Endometrial microvascular endothelial cells (primary cell): ENCODE results near the gene KIF1C. TPM values are rescaled to one million over a fixed set of nuclear protein-coding genes. Genes with fewer than 3 reads are reported as not detected.
"Not testable (repeated sequence)": the region's sequence is repeated elsewhere in the genome, so short reads cannot be mapped to it uniquely, and the experiment has no call there.

Experiments used
- in situ Hi-C: cut with HindIII; loops from 2 replicates; pipeline ENCODE4 v1.10.0; 2017; ENCODE audit warnings: low sequenced_read_pairs, low pct_unique_long_range_greater_than_20kb; ENCODE audit errors: inconsistent ontology term
- total RNA-seq: library from RNA; depleted of rRNA; stranded (reverse); fragments of >200 nt; gene quantifications from one replicate; pipeline ENCODE4 v1.2.3, GENCODE V29; 2015; ENCODE audit errors: inconsistent ontology term

KIF1C gene
- total RNA-seq, 1 donor from 2014 or later: 110 TPM

- in situ Hi-C loops: no loop called here
These were observed 3.6 kb upstream of the KIF1C start for GRCh38 chr17:4994081-4994595.

DNA sequence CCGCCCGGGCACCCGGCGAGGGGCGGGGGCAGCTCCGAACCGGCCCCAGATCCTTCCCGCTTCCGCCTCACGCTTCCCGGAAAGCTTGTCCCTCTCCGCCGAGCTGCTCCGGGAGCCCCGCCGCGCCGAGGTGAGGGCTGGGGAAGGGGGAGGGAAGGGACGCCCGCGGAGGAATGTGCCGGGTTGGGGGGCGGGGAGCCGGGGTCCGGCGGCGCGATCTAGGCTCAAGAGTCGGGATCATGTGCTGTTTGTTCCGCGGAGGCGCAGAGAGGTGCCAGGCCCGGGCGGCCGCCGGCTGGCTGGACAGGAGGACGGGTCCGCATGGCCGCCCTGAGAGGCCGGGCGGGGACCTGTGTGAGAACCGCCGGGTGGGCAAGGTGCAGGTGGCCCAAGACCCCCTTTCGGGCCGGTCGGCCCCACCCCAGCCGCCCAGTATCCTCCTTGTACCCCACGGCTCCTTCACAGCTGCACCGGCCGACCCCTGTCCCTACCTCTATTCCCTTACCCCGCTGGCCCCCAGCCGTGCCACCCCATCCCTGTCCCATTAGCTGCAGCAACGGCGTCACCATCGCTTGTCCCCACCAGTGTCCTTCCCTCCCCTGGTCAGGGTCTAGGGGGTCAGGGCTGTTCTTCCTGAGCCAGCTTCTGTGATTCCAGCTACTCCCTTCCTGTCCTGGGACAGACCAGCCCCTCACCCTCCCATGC is 429 bp downstream of the KIF1C start:
- in situ Hi-C loops: no loop called here

- in situ Hi-C loops: no loop called here
These were observed 1.1 kb downstream of the KIF1C start for GRCh38 chr17:4998732-4999429.

GRCh38 chr17:4999430-5000093 is 1.8 kb downstream of the KIF1C start:
- in situ Hi-C loops: no loop called here

GRCh38 chr17:5000237-5000639 is 2.5 kb downstream of the KIF1C start:
- in situ Hi-C loops: no loop called here

DNA sequence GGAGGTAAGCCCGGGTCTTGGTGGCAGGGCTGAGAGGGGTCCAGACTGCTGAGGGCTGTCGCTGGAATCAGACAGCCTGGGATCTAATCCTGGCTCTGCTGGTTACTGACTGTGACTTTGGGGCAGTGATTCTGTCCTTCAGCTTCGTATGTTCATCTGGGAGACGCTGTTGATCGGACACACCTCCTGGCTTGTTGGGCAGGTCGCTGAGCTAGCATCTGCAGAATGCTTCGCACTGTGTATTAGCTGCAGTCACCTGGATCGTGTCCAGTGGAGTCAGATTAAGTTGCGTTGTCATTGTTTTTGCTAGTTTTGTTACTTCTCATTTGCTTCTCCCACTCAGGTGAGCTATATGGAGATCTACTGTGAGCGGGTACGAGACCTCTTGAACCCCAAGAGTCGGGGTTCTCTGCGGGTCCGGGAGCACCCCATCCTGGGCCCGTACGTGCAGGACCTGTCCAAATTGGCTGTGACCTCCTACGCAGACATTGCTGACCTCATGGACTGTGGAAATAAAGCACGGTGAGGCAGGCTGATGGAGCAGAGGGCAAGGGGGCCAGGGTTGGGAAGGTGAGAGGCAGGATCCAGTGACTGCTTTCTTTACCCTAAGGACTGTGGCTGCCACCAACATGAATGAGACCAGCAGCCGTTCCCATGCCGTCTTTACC is 4.5 kb downstream of the KIF1C start:
- in situ Hi-C loops: no loop called here

DNA sequence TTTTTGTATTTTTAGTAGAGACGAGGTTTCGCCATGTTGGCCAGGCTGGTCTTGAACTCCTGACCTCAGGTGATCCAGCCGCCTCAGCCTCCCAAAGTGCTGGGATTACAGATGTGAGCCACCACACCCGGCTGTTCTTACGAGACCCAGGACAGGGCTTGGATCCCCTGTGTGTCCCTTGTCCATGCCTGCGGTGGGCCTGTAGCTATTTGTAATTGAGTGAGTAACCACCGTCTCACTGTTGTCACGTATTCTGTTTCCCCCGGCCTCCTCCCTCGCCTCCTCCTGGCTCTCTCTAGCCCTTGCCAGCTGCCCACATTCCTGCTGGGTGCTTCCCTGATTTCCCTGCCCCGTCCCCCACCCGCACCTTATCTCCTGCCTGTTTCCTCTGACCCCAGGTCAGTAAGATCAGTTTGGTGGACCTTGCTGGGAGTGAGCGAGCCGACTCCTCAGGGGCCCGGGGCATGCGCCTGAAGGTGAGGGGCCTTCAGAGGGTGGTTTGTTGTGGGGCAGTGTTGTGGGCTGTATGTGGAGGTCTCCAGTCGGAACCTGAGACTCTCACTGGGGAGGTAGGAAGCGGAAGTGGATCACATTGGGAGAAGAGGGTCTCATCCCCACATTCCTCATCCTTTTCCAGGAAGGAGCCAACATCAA is 5.6 kb downstream of the KIF1C start:
- in situ Hi-C loops: no loop called here

DNA sequence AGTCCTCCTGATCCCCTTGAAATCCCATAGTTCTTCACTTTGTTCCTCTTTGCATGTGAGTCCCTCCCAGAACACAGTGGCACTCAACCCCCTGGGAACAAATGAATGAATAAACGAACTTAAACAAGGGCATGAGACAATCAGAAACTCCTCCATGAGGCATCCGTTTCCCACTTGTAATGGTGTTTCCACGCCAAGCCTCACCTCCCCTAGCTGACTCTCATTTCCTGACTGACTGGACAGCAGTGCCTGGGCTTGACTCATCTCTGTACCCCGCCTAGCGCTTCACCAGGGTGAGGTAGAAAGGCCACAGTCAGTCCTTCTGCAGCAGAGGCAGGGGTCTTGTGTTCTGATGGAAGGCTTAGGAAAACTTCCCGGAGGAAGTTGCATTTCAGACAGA is 14.2 kb downstream of the KIF1C start:
- in situ Hi-C loops: no loop called here

DNA sequence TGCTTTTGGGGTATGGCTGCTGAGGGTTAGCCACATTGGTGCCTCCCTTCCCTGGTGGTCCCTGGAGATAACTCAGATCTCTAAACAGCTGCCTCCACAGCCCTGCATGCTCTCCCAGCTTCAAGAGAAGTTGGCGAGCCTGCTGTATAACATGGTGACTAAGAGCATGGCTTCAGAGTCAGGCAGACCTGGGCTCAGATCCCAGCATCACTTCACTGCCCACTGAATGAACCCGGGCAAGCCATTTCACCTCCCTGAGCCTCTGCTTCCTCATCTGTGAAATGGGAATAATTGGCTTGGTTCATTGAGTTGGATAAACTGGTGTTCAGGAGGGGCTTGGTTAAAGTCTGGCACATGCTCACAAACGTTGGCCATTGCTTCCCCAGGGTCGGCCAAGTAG is 16.6 kb downstream of the KIF1C start:
- in situ Hi-C loops: no loop called here

DNA sequence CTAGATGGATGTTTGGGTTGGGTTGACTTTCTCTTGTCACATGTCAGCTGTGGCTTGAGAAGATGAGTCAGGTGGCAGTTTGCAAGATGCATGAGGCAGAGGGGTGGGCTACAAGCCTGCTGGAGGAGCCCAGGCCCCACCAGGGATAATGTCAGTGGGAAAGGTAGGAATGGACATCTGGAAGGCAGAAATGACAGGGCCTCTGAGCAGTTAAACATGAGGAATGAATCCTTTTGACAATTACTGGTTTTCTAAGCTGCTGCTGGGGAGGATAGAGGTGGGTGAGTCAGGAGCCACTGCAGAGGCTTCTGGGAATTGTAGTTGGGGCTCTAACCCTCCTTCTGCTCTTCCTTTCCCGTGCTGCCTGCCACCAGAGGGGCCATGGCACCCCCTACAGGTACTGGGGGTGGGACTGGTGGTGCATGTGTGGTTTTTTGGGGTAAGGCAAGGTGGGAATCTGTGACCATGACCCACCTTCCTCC is 21.8 kb downstream of the KIF1C start:
- in situ Hi-C loops: no loop called here

- in situ Hi-C loops: no loop called here
These were observed 22.8 kb downstream of the KIF1C start for GRCh38 chr17:5020502-5021023.

DNA sequence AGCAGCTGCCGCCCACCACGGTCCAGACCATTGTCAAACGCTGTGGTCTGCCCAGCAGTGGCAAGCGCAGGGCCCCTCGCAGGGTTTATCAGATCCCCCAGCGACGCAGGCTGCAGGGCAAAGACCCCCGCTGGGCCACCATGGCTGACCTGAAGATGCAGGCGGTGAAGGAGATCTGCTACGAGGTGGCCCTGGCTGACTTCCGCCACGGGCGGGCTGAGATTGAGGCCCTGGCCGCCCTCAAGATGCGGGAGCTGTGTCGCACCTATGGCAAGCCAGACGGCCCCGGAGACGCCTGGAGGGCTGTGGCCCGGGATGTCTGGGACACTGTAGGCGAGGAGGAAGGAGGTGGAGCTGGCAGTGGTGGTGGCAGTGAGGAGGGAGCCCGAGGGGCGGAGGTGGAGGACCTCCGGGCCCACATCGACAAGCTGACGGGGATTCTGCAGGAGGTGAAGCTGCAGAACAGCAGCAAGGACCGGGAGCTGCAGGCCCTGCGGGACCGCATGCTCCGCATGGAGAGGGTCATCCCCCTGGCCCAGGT is 24.5 kb downstream of the KIF1C start:
- in situ Hi-C loops: no loop called here

GRCh38 chr17:5023588-5024147 is 25.9 kb downstream of the KIF1C start:
- in situ Hi-C loops: no loop called here

DNA sequence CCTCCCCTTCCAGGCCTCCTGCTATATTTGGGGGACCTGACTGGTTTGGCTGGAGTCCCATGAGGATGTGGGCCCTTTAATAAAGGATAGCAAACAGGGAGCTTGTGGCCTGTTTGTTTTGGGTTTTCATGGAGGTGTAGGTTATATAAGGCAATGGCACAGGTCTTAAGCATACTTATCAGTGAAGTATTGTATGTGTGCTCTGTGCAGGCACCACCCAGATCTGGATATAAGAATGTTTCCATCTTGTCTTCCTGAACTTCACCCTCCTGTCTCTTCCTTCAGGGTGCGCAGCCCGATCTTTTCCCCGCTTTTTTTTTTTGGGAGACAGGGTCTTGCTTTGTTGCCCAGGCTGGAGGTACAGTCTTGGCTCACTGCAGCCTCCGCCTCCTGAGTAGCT is 26.9 kb downstream of the KIF1C start:
- in situ Hi-C loops: no loop called here

DNA sequence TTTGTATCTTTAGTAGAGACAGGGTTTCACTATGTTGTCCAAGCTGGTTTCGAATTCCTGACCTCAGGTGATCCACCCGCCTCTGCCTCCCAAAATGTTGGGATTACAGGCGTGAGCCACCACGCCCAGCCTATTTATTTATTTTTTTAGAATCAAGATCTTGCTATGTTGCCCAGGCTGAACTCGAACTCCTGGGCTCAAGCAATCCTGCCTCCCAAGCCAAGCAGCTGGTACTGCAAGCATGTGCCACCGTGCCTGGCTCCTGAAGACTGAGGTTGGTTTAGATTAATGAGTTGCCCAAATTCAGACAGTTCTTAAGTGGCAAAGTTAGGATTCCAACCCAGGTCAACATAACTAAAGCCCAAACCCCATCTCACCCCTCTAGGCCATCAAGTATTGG is 29.5 kb downstream of the KIF1C start:
- in situ Hi-C loops: no loop called here

DNA sequence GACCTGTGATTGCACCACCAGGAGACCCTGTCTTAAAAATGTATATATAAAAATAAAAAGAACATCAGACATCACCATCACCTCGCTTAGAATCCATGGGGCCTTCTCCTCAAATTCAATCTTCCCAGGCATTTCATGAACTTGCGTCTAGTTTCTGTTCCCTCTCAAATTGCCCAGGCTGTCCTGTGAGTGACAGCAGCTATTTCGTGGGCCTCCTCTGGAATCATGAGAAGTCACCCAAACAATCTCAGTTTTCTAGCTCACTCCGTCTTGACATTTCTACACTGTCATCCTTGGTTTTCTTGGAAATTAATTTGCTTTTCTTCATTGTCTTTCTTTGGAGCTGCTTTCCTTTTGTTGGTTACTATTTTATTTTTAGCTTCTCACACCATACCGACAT is 30.2 kb downstream of the KIF1C start:
- in situ Hi-C loops: no loop called here

- in situ Hi-C loops: not testable (repeated sequence)
These were observed 32.4 kb downstream of the KIF1C start for GRCh38 chr17:5030168-5030567.
